HFF-Myc (cell line): ENCODE results near the gene HAPLN1.

Source experiments
- DNase-seq: peaks from one replicate; pipeline ENCODE4 v3.0.0-alpha.2; 2011; ENCODE audit warnings: low read depth; ENCODE audit errors: extremely low read depth
- H3K4me3 ChIP-seq: replicated peaks from 2 replicates; pipeline ENCODE4 v1.5.1; 2011; ENCODE audit warnings: low read depth, mild to moderate bottlenecking, control low read depth, low read length
- CTCF ChIP-seq: IDR thresholded peaks from 2 replicates; pipeline ENCODE4 v1.5.1; 2012; ENCODE audit warnings: mild to moderate bottlenecking, low read depth, low read length, control low read depth; ENCODE audit errors: missing control alignments

Gene HAPLN1

DNA sequence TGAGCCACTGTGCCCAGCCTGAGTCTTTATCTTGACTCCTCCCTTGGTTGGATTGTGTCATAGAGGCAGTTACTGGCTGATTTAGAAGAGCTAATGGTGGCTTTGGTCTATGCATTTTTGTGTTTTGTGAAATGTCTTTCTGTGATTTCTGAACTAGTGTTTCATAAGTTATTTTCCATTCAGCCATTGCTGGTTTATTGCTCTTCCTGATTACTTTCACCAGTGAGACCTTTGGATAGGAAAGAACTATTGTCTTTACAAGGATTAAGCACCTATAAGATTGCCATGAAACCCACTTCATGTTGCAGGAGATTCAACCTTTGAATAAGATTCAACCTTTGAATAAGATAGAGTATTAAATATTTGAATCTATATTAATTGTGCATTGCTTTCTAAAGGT is 8.7 kb upstream of the HAPLN1 start:
- no peak for TF ChIP-seq CTCF
- H3K4me3 ChIP-seq: no peak overlapping the region
- no peak for DNase-seq

GRCh38 chr5:83726912-83727311 is 6.3 kb upstream of the HAPLN1 start:
- DNase-seq: no peak
- TF ChIP-seq CTCF: no peak
- no peak overlapping the region for H3K4me3 ChIP-seq

DNA sequence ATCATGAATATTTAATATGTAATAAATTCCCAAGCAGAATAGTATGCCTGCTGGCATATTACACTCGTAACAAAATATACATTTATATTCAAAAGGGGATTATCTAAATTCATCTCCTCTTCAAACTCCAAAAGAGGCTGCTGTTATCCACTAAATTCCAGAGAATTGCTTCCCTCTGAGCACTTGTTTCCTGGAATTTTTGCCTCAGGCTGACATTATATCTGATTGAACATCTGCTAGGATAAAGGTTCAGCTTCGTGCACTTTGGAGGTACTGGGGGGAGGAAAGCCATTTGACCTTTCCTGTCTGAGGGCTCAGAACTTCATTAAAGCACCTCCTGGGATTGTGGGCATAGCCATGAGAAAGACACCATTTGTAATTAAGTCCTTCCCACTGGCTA is 4.3 kb upstream of the HAPLN1 start:
- no peak for TF ChIP-seq CTCF
- no peak for DNase-seq
- H3K4me3 ChIP-seq: no peak overlapping the region

DNA sequence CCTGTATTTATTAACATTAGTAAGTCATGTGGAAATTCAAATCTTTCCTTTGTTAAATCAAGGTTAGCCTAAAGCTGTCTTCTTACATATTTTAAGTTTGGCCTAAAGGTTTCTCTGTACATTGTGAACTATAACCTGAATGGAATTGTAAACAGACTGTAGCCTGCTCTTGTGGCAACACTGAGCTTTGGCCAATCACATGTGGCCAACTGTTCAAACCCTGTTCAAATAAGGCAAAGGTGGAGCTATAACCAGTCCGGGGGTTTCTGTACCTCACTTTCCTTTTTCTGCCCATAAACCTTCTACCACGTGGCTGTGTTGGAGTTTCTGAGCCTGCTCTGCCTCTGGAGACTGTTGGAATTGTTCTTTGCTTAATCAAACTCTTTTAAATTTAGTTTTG is 3.3 kb upstream of the HAPLN1 start:
- H3K4me3 ChIP-seq: no peak overlapping the region
- no peak for DNase-seq
- TF ChIP-seq CTCF: no peak

DNA sequence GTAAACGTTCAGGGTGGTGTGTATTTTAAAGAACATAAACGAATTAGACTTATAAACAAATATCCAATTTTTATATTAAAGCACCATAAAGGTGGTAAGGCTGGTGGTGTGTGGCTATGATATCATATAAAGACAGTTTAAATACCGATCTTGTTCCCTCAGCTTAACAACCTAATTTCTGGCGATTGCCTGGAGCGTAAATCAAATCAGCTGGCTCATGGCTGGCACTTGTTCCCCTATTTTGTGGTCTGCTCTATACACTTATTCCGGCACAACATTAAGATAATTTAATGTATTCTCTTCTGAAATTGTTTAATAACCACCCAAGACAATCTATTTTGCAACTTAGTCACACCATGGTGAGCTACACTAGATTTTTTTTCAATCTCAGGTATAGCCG is 2.4 kb upstream of the HAPLN1 start:
- H3K4me3 ChIP-seq: no peak overlapping the region

DNA sequence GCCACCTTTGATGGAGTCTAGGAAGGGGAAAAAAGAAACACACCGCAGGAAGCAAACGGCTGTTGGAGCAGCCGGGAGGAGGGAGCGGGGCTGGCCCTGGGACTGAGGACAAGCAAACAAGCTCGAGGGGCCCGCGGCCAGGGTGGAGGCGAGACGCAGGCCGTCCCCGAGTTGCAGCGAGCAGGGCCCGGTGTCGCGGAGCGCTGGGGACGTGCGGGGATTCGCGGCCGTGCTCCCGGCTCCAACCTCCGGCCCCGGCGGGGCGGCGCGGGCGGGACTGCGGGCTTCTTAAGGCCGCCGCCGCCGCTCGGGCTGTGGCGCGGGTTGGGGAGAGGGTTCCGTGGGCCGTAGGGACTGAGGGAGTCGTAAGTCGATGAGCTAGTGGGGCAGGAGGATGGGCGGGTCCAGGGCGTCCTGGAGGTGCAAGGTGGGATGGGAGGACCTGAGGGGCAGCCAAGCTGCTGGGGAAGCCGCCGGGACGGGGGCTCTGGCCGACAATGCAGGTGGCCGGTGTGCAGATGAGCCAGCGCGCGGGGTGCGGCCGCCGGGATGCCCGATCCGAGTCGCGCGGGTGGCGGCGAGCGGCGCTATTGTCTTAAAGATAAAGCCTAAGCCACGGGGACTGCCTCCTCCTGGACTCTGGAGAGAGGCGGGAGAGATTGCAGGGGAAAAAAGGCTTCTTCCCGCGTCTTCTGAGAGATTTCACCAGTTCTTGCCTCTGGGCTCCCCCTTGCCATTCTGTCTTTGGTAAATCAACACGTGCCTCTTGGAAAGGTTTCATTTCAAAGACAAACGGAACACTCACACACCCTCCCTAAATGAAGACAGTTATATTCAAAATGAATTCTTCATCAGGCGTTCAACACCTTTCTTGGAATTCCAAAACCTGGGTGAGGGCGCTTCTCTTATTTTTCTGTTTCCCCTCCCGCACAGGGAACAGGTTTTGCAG is 1.6 kb upstream of the HAPLN1 start:
- TF ChIP-seq CTCF: peak; percentile 44
- no peak for DNase-seq
- H3K4me3 ChIP-seq: peak overlapping the region; percentile 42

More for the DNA sequence above, 2.4 kb upstream of the HAPLN1 start:
- TF ChIP-seq CTCF: no peak
- DNase-seq: no peak

DNA sequence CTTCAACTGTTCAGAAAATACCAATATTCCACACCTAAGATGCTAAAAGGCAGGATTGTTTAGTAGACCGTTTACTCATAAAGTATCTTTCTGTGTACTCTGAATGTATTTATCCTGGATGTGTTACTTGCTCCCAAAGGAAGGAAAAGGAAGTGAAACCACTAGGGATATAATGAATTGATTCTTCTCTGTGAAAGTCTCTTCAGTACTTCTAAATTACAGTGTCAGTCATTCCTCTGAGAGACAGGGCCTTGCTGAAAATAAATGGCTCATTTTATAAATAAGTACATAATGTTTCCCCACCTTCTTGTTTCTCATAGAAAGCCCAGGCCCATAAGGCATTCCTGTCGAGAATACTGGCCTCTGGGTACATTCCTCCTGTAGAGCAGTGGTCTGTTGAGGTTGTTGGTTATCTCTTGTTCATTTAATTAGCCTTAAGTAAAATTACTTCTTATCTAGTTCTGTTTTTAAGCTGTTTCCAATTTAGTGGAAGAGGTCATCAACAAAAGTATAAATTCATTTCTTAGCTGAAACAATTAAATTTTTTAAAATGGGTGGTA is 1.6 kb downstream of the HAPLN1 start:
- TF ChIP-seq CTCF: no peak
- no peak overlapping the region for H3K4me3 ChIP-seq
- DNase-seq: no peak
